ENCODE results near the gene EHBP1L1.

DNA sequence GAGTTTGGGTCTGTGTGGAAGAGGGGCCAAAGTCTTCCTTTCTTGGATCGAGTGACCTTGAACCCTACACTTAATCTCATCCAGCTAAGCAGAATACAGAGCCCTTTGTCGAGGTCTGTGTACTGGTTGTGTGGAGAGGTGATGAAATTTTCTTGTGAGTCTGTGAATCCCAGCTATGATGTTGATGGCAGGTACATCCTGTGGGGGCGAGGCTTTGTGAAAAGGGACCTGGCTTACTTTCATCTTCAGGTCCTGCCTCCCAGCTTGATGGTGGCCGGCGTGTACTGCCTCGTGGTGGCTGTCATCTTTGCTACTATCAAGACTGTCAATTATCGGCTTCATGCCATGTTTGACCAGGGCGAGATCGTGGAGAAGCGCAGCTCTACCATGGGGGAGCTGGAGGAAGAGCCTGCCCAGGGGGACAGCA is 40.7 kb downstream of the EHBP1L1 start:
- no peak for TF ChIP-seq CTCF (IDR thresholded peaks at IDR 0.05)
- TF ChIP-seq EZH2 (IDR thresholded peaks at IDR 0.05): no peak

Data from neural progenitor cell (in vitro differentiated cells).